Spleen (tissue), 7 donors: Measurements from ENCODE around the gene CCDC74A.

Source experiments
- CTCF ChIP-seq, 11 experiments: fragments of 200-600 bp in 7 of 11; fragments of 450-650 bp in 4 of 11; sonication (generic) in 4 of 11; IDR thresholded peaks in 8 of 11; conservative IDR thresholded peaks in 3 of 11; 1 replicate in 7 of 11; 2 replicates in 4 of 11; pipeline versions ENCODE4 v1.4.0 to v1.8.0; 2016 to 2021; ENCODE audit warnings: antibody characterized with exemption in 11 of 11, inconsistent platforms in 4 of 11, mild to moderate bottlenecking in 1 of 11
- POLR2A ChIP-seq, 3 donors: fragments of 450-650 bp; IDR thresholded peaks; one replicate each; pipeline ENCODE4 v1.5.1; 2017; ENCODE audit warnings: antibody characterized with exemption in 3 of 3, mild to moderate bottlenecking in 1 of 3
- POLR2AphosphoS5 ChIP-seq, 3 donors: sonication (generic); formaldehyde crosslinking; IDR thresholded peaks; one replicate each; pipeline ENCODE4 v1.5.1; 2017; ENCODE audit warnings: antibody characterized with exemption in 3 of 3
- donor health status: DM: no; HTN: no; CAD: no; lungs with moderate emphysema.
- donor health status: DM: no; HTN: no; CAD: no.
- donor health status: DM: no; HTN: no; CAD: no.

- no peak for TF ChIP-seq CTCF (IDR thresholded peaks at IDR 0.05 in 8 of 11, conservative IDR thresholded peaks at IDR 0.05 in 3 of 11)
- no peak for TF ChIP-seq POLR2AphosphoS5 (IDR thresholded peaks at IDR 0.05)
- TF ChIP-seq POLR2A (IDR thresholded peaks at IDR 0.05): no peak
These were observed 5.5 kb upstream of the CCDC74A start for GRCh38 chr2:131521961-131522781.
